GM12872 (cell line): ENCODE results near the gene ZNF821.

ENCODE experiments used
- CTCF ChIP-seq: IDR thresholded peaks from 3 replicates; pipeline ENCODE4 v1.5.1; 2011; ENCODE audit warnings: low read depth, mild to moderate bottlenecking, low read length, moderate library complexity; ENCODE audit not compliant: insufficient read depth

ZNF821 gene

DNA sequence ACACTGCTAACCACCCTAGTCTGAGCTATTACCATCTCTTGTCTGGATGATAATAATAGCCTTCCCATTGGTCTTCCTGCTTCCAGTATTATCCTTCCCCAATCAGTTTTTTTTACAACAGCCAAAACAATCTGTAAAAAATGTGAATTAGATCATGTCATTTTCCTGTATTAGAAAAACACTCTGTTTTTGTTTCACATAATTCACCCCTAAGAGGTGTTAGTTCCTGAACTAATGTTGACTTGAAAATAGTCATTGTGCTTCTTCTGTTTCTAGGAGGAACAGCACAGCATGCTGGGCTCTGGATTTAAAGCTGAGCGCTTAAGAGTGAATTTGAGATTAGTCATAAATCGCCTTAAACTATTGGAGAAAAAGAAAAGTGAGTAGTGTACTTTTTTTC, 31.4 kb upstream of the ZNF821 start:
- no peak for TF ChIP-seq CTCF

DNA sequence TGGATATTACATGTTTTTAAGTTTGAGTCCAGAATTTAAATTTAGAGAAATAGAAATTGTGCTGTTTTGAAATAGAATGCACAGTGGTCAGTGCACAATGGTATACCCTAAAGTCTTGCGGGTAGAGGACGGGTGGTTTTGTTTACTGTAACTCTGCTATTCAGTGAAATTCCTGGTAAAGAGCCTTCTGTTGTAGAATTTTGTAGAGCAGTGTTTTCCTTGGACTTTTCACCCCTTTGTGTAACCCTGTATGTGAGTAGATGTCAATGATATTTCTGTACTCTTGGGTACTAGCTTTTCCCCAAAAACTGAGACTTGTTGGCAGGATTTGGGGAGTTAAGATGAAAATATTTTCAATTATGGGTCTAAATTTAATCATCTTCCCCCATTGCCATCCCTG, 30.8 kb upstream of the ZNF821 start:
- TF ChIP-seq CTCF, result no peak

DNA sequence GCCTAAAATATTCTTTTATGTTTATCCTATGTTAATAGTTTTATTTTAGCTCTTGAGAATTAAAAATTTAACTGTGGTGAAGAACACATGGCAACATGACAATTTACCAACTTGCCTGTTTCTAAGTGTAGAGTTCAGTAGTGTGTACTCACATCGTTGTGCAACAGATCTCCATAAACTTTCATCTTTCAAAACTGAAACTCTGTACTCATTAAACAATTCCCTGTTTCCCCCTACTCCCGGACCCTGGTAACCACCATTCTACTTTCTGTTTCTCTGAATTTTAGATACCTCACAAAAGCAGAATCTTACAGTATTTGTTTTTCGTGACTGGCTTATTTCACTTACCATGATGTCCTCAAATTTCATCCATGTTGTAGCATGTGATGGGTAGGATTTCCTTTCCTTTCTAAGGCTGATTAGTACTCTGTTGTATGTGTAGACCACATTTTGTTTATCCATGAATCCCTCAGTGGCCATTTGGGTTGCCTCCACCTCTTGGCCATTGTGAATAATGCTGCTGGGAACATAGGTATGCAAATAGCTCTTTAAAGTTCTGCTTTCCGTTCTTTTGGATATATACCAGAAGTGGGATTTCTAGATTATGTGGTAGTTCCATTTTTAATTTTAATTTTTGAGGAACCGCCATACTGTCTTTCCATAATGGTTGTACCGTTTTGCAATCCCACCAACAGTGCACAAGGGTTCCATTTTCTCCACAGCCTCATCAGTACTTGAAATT, 28.7 kb upstream of the ZNF821 start:
- TF ChIP-seq CTCF, result no peak

- TF ChIP-seq CTCF, result no peak
These were observed 27.1 kb upstream of the ZNF821 start for GRCh38 chr16:71911121-71911520.

GRCh38 chr16:71904239-71904638, 20.3 kb upstream of the ZNF821 start:
- no peak for TF ChIP-seq CTCF

- no peak for TF ChIP-seq CTCF
These were observed 19.6 kb upstream of the ZNF821 start for GRCh38 chr16:71903608-71904007.

- TF ChIP-seq CTCF, result no peak
These were observed 18.8 kb upstream of the ZNF821 start for GRCh38 chr16:71902656-71903365.
